Mucosa of descending colon (tissue), 3 donors: ENCODE results near the gene CELF2. TPM values are rescaled to one million over a fixed set of nuclear protein-coding genes. Genes with fewer than 3 reads are reported as not detected.

ENCODE experiments used
- ATAC-seq: fragments of 200-7000 bp; cut with Tn5 transposase; one replicate; pipeline ENCODE4 v1.9.1; 2020; ENCODE audit warnings: mild to moderate bottlenecking, moderate library complexity
- DNase-seq, 3 donors: peaks; one replicate each; pipeline ENCODE4 v3.0.0-alpha.2; 2020
- H3K36me3 ChIP-seq: fragments of 200-600 bp; one replicate; pipeline ENCODE4 v1.8.0; 2021; ENCODE audit warnings: low read depth, mild to moderate bottlenecking
- H3K4me1 ChIP-seq: fragments of 200-600 bp; one replicate; pipeline ENCODE4 v1.8.0; 2021; ENCODE audit warnings: low read depth, mild to moderate bottlenecking
- H3K4me3 ChIP-seq: fragments of 200-600 bp; one replicate; pipeline ENCODE4 v1.8.0; 2021; ENCODE audit warnings: mild to moderate bottlenecking
- H3K9me3 ChIP-seq: fragments of 200-600 bp; one replicate; pipeline ENCODE4 v1.8.0; 2021; ENCODE audit warnings: mild to moderate bottlenecking
- intact Hi-C, 2 donors: fragments of 100-400 bp; cut with DNase I in 1 of 2; cut with micrococcal nuclease in 1 of 2; formaldehyde crosslinking; loops; one replicate each; pipeline versions ENCODE4 v1.11.0 to v1.11.1; 2022; cut with DNase I, micrococcal nuclease
- total RNA-seq, 3 donors: library from RNA; stranded (reverse); fragmentation: NEBNext Ultra II Directional in 2 of 3; extraction: Animal tissue kit (Norgen Biotek cat#: 25700) in 2 of 3; gene quantifications; one replicate each; pipeline versions ENCODE4 v1.2.1 to v1.2.4, GENCODE V29; 2021 to 2023
- TF ChIP-seq, protein P1 (sequence below): fragments of 200-600 bp; IDR thresholded peaks from one replicate; pipeline ENCODE4 v1.8.0; 2022; ENCODE audit warnings: antibody characterized with exemption, mild to moderate bottlenecking
- donor health status: DM: no; HTN: no; CAD: no; lungs with moderate emphysema.
- donor health status: DM: no; HTN: no; CAD: no.
- donor health status: DM: no; HTN: yes; CAD: no.

CELF2 gene
- total RNA-seq, 3 donors from 2014 or later, result 31.4 to 56.5 (median 36.1) TPM

DNA sequence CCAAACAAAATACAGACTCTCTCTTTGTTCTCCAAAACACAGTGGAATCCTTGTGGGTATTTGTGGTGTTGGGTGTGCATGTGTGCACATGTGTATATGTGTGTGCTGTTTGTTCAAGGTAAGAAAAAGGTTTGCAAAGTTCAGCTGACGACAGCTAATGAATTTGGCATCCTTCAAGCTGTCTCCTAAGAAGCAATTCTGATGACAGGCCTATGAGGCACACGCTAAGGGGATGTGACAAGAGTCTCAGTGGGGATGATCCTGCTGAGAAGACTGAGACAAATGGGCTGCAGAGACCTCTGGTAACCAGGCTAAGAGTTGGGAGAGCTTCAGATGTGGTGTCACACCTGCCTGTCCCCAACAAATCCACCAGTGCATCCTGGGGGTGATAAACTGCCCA lies 26.5 kb upstream of the CELF2 start:
- no peaks in the 10 kb centered on the region for H3K36me3 ChIP-seq
- TF ChIP-seq, protein P1, sequence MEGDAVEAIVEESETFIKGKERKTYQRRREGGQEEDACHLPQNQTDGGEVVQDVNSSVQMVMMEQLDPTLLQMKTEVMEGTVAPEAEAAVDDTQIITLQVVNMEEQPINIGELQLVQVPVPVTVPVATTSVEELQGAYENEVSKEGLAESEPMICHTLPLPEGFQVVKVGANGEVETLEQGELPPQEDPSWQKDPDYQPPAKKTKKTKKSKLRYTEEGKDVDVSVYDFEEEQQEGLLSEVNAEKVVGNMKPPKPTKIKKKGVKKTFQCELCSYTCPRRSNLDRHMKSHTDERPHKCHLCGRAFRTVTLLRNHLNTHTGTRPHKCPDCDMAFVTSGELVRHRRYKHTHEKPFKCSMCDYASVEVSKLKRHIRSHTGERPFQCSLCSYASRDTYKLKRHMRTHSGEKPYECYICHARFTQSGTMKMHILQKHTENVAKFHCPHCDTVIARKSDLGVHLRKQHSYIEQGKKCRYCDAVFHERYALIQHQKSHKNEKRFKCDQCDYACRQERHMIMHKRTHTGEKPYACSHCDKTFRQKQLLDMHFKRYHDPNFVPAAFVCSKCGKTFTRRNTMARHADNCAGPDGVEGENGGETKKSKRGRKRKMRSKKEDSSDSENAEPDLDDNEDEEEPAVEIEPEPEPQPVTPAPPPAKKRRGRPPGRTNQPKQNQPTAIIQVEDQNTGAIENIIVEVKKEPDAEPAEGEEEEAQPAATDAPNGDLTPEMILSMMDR, result no peak

DNA sequence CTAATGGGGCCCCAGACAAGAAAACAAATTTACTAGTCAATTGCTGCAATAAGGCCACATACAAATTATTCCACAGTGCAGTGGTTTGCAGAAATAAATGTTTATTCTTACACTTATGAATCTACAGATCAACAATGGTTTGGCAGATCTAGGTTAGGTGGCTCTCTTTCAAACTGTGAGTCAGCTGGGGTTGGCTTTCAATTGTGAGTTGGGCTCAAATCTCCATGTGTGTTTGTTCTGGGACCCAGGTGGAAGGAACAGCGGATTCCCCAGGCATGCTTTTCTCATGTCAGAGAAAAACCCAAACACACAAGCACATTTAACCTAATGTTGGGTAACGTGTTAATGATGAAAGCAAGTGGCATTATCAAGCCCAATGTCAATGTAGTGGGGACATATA lies 25.6 kb upstream of the CELF2 start:
- no peak for DNase-seq
- no peaks in the 10 kb centered on the region for H3K9me3 ChIP-seq
- no peaks in the 10 kb centered on the region for H3K4me1 ChIP-seq
- no peak overlapping the region for H3K4me3 ChIP-seq
- TF ChIP-seq, protein P1, result no peak
- H3K36me3 ChIP-seq, result no peaks in the 10 kb centered on the region
- intact Hi-C loops, result no loop called here
- no peak for ATAC-seq

More for the DNA sequence above, 26.5 kb upstream of the CELF2 start:
- DNase-seq (no peak), ATAC-seq (no peak)
- Histone ChIP-seq H3K4me1 (no peaks in the 10 kb centered on the region), H3K9me3 (no peaks in the 10 kb centered on the region), H3K4me3 (no peak overlapping the region)
- intact Hi-C loops, result no loop called here

DNA sequence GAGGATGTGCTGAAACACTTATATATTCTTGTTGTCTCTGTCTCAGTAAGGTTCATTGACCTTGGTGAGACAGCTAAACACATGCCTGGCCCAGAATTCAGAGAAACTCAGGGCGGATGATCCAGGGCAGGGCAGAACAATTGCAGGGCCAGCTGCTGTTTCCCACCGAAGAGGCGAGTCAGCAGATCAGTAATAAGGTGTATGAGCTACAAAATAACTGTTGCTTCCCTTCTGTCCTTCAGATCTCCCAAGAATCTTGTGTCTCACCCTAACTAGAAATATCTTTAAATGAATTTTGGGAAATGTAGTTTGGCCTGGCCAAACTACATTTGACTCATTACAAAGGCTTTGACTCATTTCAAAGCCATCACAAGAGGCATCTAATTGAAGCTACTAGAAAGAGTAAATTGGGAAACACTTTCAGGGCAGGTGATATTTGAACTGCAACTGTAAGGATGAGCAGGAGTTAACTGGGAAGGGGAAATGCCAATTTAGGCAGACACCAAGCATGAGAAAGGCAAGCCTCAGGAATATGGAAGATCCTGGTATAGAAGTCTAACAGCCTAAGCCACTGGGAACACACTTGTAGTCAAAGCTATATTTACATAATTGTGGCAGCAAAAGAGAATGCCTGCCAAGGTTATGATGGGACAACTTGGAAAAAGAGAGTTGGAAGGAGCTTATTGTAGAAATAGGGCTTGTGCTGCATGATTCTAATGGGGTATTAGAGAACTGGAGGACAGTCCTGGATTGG lies 24.5 kb upstream of the CELF2 start:
- no peak overlapping the region for H3K4me3 ChIP-seq
- ATAC-seq (no peak), DNase-seq (no peak)
- no peaks in the 10 kb centered on the region for H3K4me1 ChIP-seq
- intact Hi-C loops, result no loop called here
- TF ChIP-seq, protein P1, result no peak
- H3K36me3 ChIP-seq, result no peaks in the 10 kb centered on the region
- no peaks in the 10 kb centered on the region for H3K9me3 ChIP-seq

GRCh38 chr10:10993785-10994184 lies 23.9 kb upstream of the CELF2 start:
- ATAC-seq (no peak), DNase-seq (no peak)
- H3K4me1 ChIP-seq, result no peaks in the 10 kb centered on the region
- intact Hi-C loops, result no loop called here
- no peaks in the 10 kb centered on the region for H3K9me3 ChIP-seq
- H3K4me3 ChIP-seq, result no peak overlapping the region
- TF ChIP-seq, protein P1, result no peak
- H3K36me3 ChIP-seq, result no peaks in the 10 kb centered on the region

- Histone ChIP-seq H3K9me3 (no peaks in the 10 kb centered on the region), H3K4me1 (no peaks in the 10 kb centered on the region), H3K4me3 (no peak overlapping the region), H3K36me3 (no peaks in the 10 kb centered on the region)
- TF ChIP-seq, protein P1, result no peak
- intact Hi-C loops, result no loop called here
- ATAC-seq (no peak), DNase-seq (no peak)
These were observed 23.3 kb upstream of the CELF2 start for GRCh38 chr10:10994360-10994759.

- TF ChIP-seq, protein P1, result no peak
- Histone ChIP-seq H3K4me3 (no peak overlapping the region), H3K36me3 (no peaks in the 10 kb centered on the region), H3K4me1 (no peaks in the 10 kb centered on the region), H3K9me3 (no peaks in the 10 kb centered on the region)
- ATAC-seq (no peak), DNase-seq (no peak)
- intact Hi-C loops, result no loop called here
These were observed 22.6 kb upstream of the CELF2 start for GRCh38 chr10:10995120-10995519.
